ENCODE data around the gene TRIM44. TPM values are rescaled to one million over a fixed set of nuclear protein-coding genes. Genes with fewer than 3 reads are reported as not detected.

The TRIM44 gene
- total and polyA plus RNA-seq, 2 donors: 7.4 to 18.7 TPM

- Histone ChIP-seq H3K9me3 (ENCODE audit: control insufficient read depth in 2 of 2, insufficient read depth in 1 of 2, low read length in 1 of 2) (no peaks in the 10 kb centered on the region), H3K27ac (ENCODE audit: low read depth in 1 of 2, low read length in 1 of 2) (no peak overlapping the region), H3K4me1 (ENCODE audit: control insufficient read depth in 2 of 2, insufficient read depth in 2 of 2, low read length in 2 of 2) (no peaks in the 10 kb centered on the region), H3K4me3 (ENCODE audit: low read length in 2 of 2) (no peak overlapping the region), H3K27me3 (ENCODE audit: control insufficient read depth in 2 of 2, insufficient read depth in 1 of 2, low read length in 1 of 2) (no peaks in the 10 kb centered on the region), H3K36me3 (ENCODE audit: control insufficient read depth in 2 of 2, insufficient read depth in 2 of 2, low read length in 1 of 2) (no peaks in the 10 kb centered on the region)
- DNase-seq (ENCODE audit: low read depth in 6 of 9, low spot score in 9 of 9): no peak
- WGBS: 97% methylated on average over 5 of the region's 5 CpGs
Measured at GRCh38 chr11:35815556-35816315, 153.2 kb downstream of the TRIM44 start.

GRCh38 chr11:35820614-35821013 lies 158.0 kb downstream of the TRIM44 start:
- DNase-seq (ENCODE audit: low read depth in 6 of 9, low spot score in 9 of 9): no peak
- Histone ChIP-seq H3K4me3 (ENCODE audit: low read length in 2 of 2) (no peak overlapping the region), H3K27me3 (ENCODE audit: control insufficient read depth in 2 of 2, insufficient read depth in 1 of 2, low read length in 1 of 2) (no peaks in the 10 kb centered on the region), H3K9me3 (ENCODE audit: control insufficient read depth in 2 of 2, insufficient read depth in 1 of 2, low read length in 1 of 2) (no peaks in the 10 kb centered on the region), H3K4me1 (ENCODE audit: control insufficient read depth in 2 of 2, insufficient read depth in 2 of 2, low read length in 2 of 2) (peaks cover 0 to 5% of the 10 kb centered on the region in 2 donors), H3K36me3 (ENCODE audit: control insufficient read depth in 2 of 2, insufficient read depth in 2 of 2, low read length in 1 of 2) (no peaks in the 10 kb centered on the region), H3K27ac (ENCODE audit: low read depth in 1 of 2, low read length in 1 of 2) (no peak overlapping the region)
- 98% methylated on average over 5 of the region's 5 CpGs for WGBS

GRCh38 chr11:35822815-35823495 lies 160.4 kb downstream of the TRIM44 start:
- no peak for DNase-seq (ENCODE audit: low read depth in 6 of 9, low spot score in 9 of 9)

GRCh38 chr11:35823742-35824298 lies 161.2 kb downstream of the TRIM44 start:
- H3K4me3 ChIP-seq (ENCODE audit: low read length in 2 of 2): no peak overlapping the region
- H3K27me3 ChIP-seq (ENCODE audit: control insufficient read depth in 2 of 2, insufficient read depth in 1 of 2, low read length in 1 of 2): no peaks in the 10 kb centered on the region
- H3K4me1 ChIP-seq (ENCODE audit: control insufficient read depth in 2 of 2, insufficient read depth in 2 of 2, low read length in 2 of 2): peaks cover 0 to 5% of the 10 kb centered on the region in 2 donors
- H3K27ac ChIP-seq (ENCODE audit: low read depth in 1 of 2, low read length in 1 of 2): no peak overlapping the region
- H3K36me3 ChIP-seq (ENCODE audit: control insufficient read depth in 2 of 2, insufficient read depth in 2 of 2, low read length in 1 of 2): no peaks in the 10 kb centered on the region
- WGBS: 96% methylated on average over 10 of the region's 10 CpGs
- no peaks in the 10 kb centered on the region for H3K9me3 ChIP-seq (ENCODE audit: control insufficient read depth in 2 of 2, insufficient read depth in 1 of 2, low read length in 1 of 2)
- no peak for DNase-seq (ENCODE audit: low read depth in 6 of 9, low spot score in 9 of 9)

More at GRCh38 chr11:35822815-35823495, 160.4 kb downstream of the TRIM44 start:
- H3K9me3 ChIP-seq (ENCODE audit: control insufficient read depth in 2 of 2, insufficient read depth in 1 of 2, low read length in 1 of 2): no peaks in the 10 kb centered on the region
- H3K4me1 ChIP-seq (ENCODE audit: control insufficient read depth in 2 of 2, insufficient read depth in 2 of 2, low read length in 2 of 2): peaks cover 0 to 5% of the 10 kb centered on the region in 2 donors
- H3K36me3 ChIP-seq (ENCODE audit: control insufficient read depth in 2 of 2, insufficient read depth in 2 of 2, low read length in 1 of 2): no peaks in the 10 kb centered on the region
- H3K4me3 ChIP-seq (ENCODE audit: low read length in 2 of 2): no peak overlapping the region
- no peak overlapping the region for H3K27ac ChIP-seq (ENCODE audit: low read depth in 1 of 2, low read length in 1 of 2)
- 88% methylated on average over 2 of the region's 2 CpGs for WGBS
- no peaks in the 10 kb centered on the region for H3K27me3 ChIP-seq (ENCODE audit: control insufficient read depth in 2 of 2, insufficient read depth in 1 of 2, low read length in 1 of 2)

GRCh38 chr11:35825386-35825785 lies 162.8 kb downstream of the TRIM44 start:
- H3K27ac ChIP-seq (ENCODE audit: low read depth in 1 of 2, low read length in 1 of 2): no peak overlapping the region
- DNase-seq (ENCODE audit: low read depth in 6 of 9, low spot score in 9 of 9): no peak
- no peak overlapping the region for H3K4me3 ChIP-seq (ENCODE audit: low read length in 2 of 2)
- no peaks in the 10 kb centered on the region for H3K36me3 ChIP-seq (ENCODE audit: control insufficient read depth in 2 of 2, insufficient read depth in 2 of 2, low read length in 1 of 2)
- H3K27me3 ChIP-seq (ENCODE audit: control insufficient read depth in 2 of 2, insufficient read depth in 1 of 2, low read length in 1 of 2): no peaks in the 10 kb centered on the region
- peaks cover 0 to 5% of the 10 kb centered on the region in 2 donors for H3K4me1 ChIP-seq (ENCODE audit: control insufficient read depth in 2 of 2, insufficient read depth in 2 of 2, low read length in 2 of 2)
- H3K9me3 ChIP-seq (ENCODE audit: control insufficient read depth in 2 of 2, insufficient read depth in 1 of 2, low read length in 1 of 2): no peaks in the 10 kb centered on the region
- 97% methylated on average over 1 of the region's 1 CpG for WGBS

GRCh38 chr11:35826006-35826405 lies 163.4 kb downstream of the TRIM44 start:
- Histone ChIP-seq H3K4me3 (ENCODE audit: low read length in 2 of 2) (no peak overlapping the region), H3K4me1 (ENCODE audit: control insufficient read depth in 2 of 2, insufficient read depth in 2 of 2, low read length in 2 of 2) (peaks cover 0 to 5% of the 10 kb centered on the region in 2 donors), H3K9me3 (ENCODE audit: control insufficient read depth in 2 of 2, insufficient read depth in 1 of 2, low read length in 1 of 2) (no peaks in the 10 kb centered on the region), H3K36me3 (ENCODE audit: control insufficient read depth in 2 of 2, insufficient read depth in 2 of 2, low read length in 1 of 2) (no peaks in the 10 kb centered on the region), H3K27me3 (ENCODE audit: control insufficient read depth in 2 of 2, insufficient read depth in 1 of 2, low read length in 1 of 2) (no peaks in the 10 kb centered on the region), H3K27ac (ENCODE audit: low read depth in 1 of 2, low read length in 1 of 2) (no peak overlapping the region)
- 96% methylated on average over 5 of the region's 5 CpGs for WGBS
- DNase-seq (ENCODE audit: low read depth in 6 of 9, low spot score in 9 of 9): no peak

- Histone ChIP-seq H3K36me3 (ENCODE audit: control insufficient read depth in 2 of 2, insufficient read depth in 2 of 2, low read length in 1 of 2) (no peaks in the 10 kb centered on the region), H3K4me1 (ENCODE audit: control insufficient read depth in 2 of 2, insufficient read depth in 2 of 2, low read length in 2 of 2) (peaks cover 0 to 3% of the 10 kb centered on the region in 2 donors), H3K9me3 (ENCODE audit: control insufficient read depth in 2 of 2, insufficient read depth in 1 of 2, low read length in 1 of 2) (no peaks in the 10 kb centered on the region), H3K27me3 (ENCODE audit: control insufficient read depth in 2 of 2, insufficient read depth in 1 of 2, low read length in 1 of 2) (no peaks in the 10 kb centered on the region), H3K4me3 (ENCODE audit: low read length in 2 of 2) (no peak overlapping the region), H3K27ac (ENCODE audit: low read depth in 1 of 2, low read length in 1 of 2) (no peak overlapping the region)
- 73% methylated on average over 4 of the region's 4 CpGs for WGBS
- DNase-seq (ENCODE audit: low read depth in 6 of 9, low spot score in 9 of 9): no peak
Measured at GRCh38 chr11:35826949-35827348, 164.4 kb downstream of the TRIM44 start.

- H3K36me3 ChIP-seq (ENCODE audit: control insufficient read depth in 2 of 2, insufficient read depth in 2 of 2, low read length in 1 of 2): no peaks in the 10 kb centered on the region
- WGBS: 91% methylated on average over 4 of the region's 4 CpGs
- no peak for DNase-seq (ENCODE audit: low read depth in 6 of 9, low spot score in 9 of 9)
- no peaks in the 10 kb centered on the region for H3K4me1 ChIP-seq (ENCODE audit: control insufficient read depth in 2 of 2, insufficient read depth in 2 of 2, low read length in 2 of 2)
- H3K4me3 ChIP-seq (ENCODE audit: low read length in 2 of 2): no peak overlapping the region
- H3K27me3 ChIP-seq (ENCODE audit: control insufficient read depth in 2 of 2, insufficient read depth in 1 of 2, low read length in 1 of 2): no peaks in the 10 kb centered on the region
- no peaks in the 10 kb centered on the region for H3K9me3 ChIP-seq (ENCODE audit: control insufficient read depth in 2 of 2, insufficient read depth in 1 of 2, low read length in 1 of 2)
- no peak overlapping the region for H3K27ac ChIP-seq (ENCODE audit: low read depth in 1 of 2, low read length in 1 of 2)
Measured at GRCh38 chr11:35836205-35836604, 173.6 kb downstream of the TRIM44 start.

GRCh38 chr11:35838071-35838470 lies 175.5 kb downstream of the TRIM44 start:
- no peaks in the 10 kb centered on the region for H3K27me3 ChIP-seq (ENCODE audit: control insufficient read depth in 2 of 2, insufficient read depth in 1 of 2, low read length in 1 of 2)
- 93% methylated on average over 3 of the region's 3 CpGs for WGBS
- H3K9me3 ChIP-seq (ENCODE audit: control insufficient read depth in 2 of 2, insufficient read depth in 1 of 2, low read length in 1 of 2): no peaks in the 10 kb centered on the region
- no peaks in the 10 kb centered on the region for H3K4me1 ChIP-seq (ENCODE audit: control insufficient read depth in 2 of 2, insufficient read depth in 2 of 2, low read length in 2 of 2)
- no peaks in the 10 kb centered on the region for H3K36me3 ChIP-seq (ENCODE audit: control insufficient read depth in 2 of 2, insufficient read depth in 2 of 2, low read length in 1 of 2)
- no peak overlapping the region for H3K27ac ChIP-seq (ENCODE audit: low read depth in 1 of 2, low read length in 1 of 2)
- no peak for DNase-seq (ENCODE audit: low read depth in 6 of 9, low spot score in 9 of 9)
- no peak overlapping the region for H3K4me3 ChIP-seq (ENCODE audit: low read length in 2 of 2)
